SK-N-MC (cell line): Measurements from ENCODE around the gene NFIB.

Experiments used
- EZH2 ChIP-seq: fragments of 200-600 bp; sonication (generic); IDR thresholded peaks from one replicate; pipeline ENCODE4 v1.6.1; 2017; ENCODE audit warnings: antibody characterized with exemption
- FOXP2 ChIP-seq: optimal IDR thresholded peaks from 2 replicates; pipeline ENCODE3; 2011; ENCODE audit warnings: mild to moderate bottlenecking, moderate library complexity; ENCODE audit not compliant: insufficient read depth; ENCODE audit errors: extremely low read length, control extremely low read depth
- POLR2AphosphoS5 ChIP-seq: IDR thresholded peaks from 2 replicates; pipeline ENCODE4 v1.6.1; 2012; ENCODE audit warnings: mild to moderate bottlenecking, low read depth, low read length, borderline replicate concordance

- TF ChIP-seq EZH2 (no peak), POLR2AphosphoS5 (no peak), FOXP2 (no peak)
Measured at GRCh38 chr9:14052359-14052758, 261.6 kb downstream of the NFIB start.
